GM18507 (cell line): Measurements from ENCODE around the gene TRAPPC14.
A peak's percentile ranks its signal among the peaks of the same experiment; 100 is the strongest.
"Not testable (repeated sequence)": the region's sequence is repeated elsewhere in the genome, so short reads cannot be mapped to it uniquely, and the experiment has no call there.

ENCODE experiments used
- DNase-seq: peaks from one replicate; pipeline ENCODE4 v3.0.0; 2011; ENCODE audit warnings: low read depth; ENCODE audit not compliant: insufficient read length; ENCODE audit errors: extremely low spot score
- FAIRE-seq: peaks from 2 replicates; lab custom pipeline; 2011; peaks lifted over from hg19 to GRCh38; lab: Jason Lieb, UNC

The TRAPPC14 gene, protein sequence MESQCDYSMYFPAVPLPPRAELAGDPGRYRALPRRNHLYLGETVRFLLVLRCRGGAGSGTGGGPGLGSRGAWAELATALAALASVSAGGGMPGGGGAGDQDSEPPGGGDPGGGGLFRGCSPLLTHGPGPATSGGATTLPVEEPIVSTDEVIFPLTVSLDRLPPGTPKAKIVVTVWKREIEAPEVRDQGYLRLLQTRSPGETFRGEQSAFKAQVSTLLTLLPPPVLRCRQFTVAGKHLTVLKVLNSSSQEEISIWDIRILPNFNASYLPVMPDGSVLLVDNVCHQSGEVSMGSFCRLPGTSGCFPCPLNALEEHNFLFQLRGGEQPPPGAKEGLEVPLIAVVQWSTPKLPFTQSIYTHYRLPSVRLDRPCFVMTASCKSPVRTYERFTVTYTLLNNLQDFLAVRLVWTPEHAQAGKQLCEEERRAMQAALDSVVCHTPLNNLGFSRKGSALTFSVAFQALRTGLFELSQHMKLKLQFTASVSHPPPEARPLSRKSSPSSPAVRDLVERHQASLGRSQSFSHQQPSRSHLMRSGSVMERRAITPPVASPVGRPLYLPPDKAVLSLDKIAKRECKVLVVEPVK

DNA sequence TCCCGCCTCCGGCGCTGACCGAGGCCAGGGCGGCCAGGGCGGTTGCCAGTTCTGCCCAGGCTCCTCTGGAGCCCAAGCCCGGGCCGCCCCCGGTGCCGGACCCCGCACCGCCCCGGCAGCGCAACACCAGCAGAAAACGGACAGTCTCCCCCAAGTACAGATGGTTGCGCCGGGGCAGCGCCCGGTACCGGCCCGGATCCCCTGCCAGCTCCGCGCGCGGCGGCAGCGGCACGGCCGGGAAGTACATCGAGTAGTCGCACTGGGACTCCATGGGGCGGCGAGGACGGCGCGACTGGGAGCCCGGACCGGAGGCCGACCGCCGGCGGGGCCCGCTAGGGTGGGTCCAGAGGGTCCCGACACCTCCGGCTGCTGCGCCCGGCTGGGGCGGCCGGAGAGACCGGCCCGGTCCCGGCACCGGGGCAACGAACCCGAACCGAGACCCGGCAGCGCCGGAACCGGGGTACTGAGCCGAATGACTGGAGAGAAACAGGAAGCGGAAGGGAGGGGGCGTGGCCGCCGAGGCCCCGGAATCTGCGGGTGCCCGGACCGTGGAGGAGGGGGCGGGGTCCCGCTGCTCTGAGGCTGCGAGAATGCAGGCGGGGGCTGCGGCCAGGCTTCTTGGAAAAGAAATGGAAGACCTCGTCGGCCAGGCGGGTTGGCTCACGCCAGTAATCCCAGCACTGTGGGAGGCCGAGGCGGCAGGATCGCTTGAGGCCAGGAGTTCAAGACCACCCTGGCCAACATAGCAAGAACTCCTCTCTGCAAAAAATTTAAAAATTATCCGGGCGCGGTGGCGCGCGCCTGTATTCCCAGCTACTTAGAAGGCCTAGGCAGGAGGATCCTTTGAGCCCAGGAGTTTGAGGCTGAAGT lies at the start of gene TRAPPC14:
TSS of gene TRAPPC14 (minus strand) at position 495 of the 870 bp plus-strand sequence. CDS start at position 271, 224 bp downstream.
- DNase-seq (peak; percentile 91), FAIRE-seq (peak; percentile 62)

DNA sequence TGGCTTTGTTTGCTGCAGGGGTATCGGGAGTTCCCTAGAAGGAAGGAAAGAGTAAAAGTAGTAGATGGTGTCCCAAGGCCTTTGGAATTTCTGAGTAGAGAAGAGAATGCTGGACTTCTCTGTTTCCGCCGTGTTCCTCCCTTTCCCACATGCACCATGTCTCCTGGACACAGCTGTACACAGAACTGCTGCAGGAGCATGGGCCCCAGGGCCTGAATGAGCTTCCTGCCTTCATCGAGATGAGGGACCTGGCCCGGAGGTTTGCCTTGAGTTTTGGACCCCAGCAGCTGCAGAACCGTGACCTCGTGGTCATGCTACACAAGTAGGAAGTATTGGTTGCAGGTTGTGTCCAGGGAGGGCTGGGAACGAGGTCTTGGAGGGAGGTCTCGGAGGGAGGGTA lies 45.9 kb upstream of the TRAPPC14 start:
- FAIRE-seq (no peak), DNase-seq (no peak)

DNA sequence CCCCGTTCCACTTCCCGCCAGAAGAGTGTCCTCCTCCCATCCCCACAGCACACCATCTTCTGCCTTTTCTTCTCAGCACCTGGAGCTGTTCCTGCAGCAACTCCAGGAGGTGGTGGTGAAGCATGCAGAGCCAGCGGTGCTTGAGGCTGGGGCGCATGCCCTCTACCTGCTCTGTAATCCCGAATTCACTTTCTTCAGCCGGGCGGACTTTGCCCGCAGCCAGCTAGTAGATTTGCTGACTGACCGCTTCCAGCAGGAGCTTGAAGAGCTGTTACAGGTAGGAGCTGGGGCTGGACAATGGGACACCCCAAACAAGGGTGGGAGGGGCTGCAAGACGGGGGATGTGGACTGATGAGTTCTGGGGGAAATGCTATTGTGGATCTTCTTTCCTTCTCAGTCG lies 42.2 kb upstream of the TRAPPC14 start:
- FAIRE-seq, result no peak
- DNase-seq, result no peak

- DNase-seq (no peak), FAIRE-seq (no peak)
These were observed 39.7 kb upstream of the TRAPPC14 start for GRCh38 chr7:100198266-100198665.

- not testable (repeated sequence) for DNase-seq
- peak; percentile 50 for FAIRE-seq
These were observed 37.4 kb upstream of the TRAPPC14 start for GRCh38 chr7:100195901-100196322.

DNA sequence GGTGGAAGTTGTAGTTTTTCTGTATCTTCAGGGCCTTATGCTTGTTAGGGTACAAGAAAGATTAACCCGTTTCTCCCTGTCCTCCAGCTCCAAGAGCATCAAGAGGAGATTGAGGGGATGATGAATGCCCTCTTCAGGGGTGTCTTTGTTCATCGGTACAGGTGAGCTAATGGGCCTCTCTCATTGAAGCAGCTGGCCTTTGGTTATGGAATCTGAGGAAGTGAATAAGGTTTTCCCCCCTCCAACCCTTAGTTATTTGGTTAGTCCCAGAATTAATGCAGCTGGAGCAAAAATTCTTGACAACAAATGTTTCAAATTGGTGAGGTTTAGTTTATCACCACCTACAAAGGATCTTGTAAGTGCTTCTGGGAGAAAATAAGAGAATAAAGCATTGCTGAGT lies 36.7 kb upstream of the TRAPPC14 start:
- FAIRE-seq, result no peak

GRCh38 chr7:100192969-100193368 lies 34.4 kb upstream of the TRAPPC14 start:
- no peak for FAIRE-seq
- no peak for DNase-seq

More for the DNA sequence above, 36.7 kb upstream of the TRAPPC14 start:
- DNase-seq, result no peak

GRCh38 chr7:100192281-100192862 lies 33.8 kb upstream of the TRAPPC14 start:
- not testable (repeated sequence) for DNase-seq, FAIRE-seq

- DNase-seq, result no peak
These were observed 33.3 kb upstream of the TRAPPC14 start for GRCh38 chr7:100191775-100192174.

GRCh38 chr7:100190048-100190711 lies 31.7 kb upstream of the TRAPPC14 start:
- FAIRE-seq (peak; percentile 85), DNase-seq (no peak)

More at GRCh38 chr7:100191775-100192174, 33.3 kb upstream of the TRAPPC14 start:
- peak; percentile 75 for FAIRE-seq

GRCh38 chr7:100189061-100189460 lies 30.5 kb upstream of the TRAPPC14 start:
- FAIRE-seq (no peak), DNase-seq (no peak)

DNA sequence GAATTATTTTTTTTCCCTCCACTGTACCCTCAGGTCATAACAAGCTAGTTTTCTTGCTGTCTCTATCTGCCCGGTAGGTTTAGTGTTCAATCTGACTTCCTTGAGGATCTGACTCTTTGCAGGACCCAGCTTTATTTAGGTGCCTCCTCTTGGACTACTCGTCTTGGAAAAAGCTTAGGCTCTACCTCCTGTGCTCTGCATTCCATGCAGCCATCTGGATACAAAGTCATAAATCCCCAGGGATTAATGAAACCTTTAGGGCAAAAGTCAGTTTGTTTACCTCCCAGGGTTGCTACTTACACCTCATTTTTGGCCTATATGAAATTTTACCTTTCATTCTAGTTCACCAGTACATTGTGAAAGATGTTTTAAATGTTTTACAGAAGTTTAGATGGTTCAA lies 27.2 kb upstream of the TRAPPC14 start:
- FAIRE-seq (no peak), DNase-seq (no peak)

GRCh38 chr7:100183090-100183489 lies 24.6 kb upstream of the TRAPPC14 start:
- not testable (repeated sequence) for FAIRE-seq, DNase-seq

- not testable (repeated sequence) for DNase-seq, FAIRE-seq
These were observed 24.1 kb upstream of the TRAPPC14 start for GRCh38 chr7:100182616-100183015.

GRCh38 chr7:100180084-100180483 lies 21.6 kb upstream of the TRAPPC14 start:
- not testable (repeated sequence) for FAIRE-seq, DNase-seq

DNA sequence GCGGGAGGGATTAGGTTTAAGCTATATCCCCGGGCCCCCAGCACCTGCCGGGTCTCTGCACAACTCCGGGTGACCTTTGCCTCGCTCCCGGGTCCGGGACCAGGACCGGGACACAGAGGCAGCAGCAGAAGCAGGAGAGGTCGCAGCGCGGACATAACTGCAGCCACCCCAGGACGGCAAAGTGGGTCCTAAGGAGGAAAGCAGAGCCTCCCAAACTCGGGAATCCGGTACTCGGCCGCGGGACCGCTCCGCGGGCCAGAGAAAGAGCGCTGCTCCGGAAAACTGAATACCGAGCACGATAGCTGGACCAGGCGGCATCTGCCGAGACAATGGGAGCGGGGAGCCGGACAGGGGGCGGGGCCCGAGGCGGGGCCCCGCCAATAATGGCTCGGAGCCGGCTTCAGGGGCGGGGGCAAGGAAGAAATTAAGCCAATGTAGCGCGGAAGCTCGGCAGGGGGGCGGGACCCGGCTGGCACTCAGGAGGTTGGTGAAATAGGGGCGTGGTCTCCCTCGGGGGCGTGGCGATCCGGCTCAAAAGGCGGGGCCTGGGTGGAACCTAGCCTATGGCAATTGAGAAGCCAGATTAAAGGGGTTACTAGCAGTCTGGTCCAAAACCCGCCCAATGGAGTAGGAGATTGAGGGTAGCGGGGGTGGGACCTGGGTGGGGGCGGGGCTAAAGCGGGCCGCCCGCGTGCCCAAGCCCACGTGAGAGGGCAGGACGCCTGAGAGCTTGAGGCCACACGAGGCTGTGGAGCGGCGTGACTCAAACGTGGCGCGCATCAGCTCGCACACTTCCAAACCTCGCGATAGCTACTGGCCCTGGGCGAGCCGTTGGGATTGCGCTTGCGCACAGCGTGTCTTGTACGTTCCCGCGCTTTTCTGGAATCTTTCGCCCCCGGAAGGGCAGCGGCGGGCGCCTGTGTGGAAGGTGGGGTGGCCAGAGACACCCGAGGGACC lies 18.8 kb upstream of the TRAPPC14 start, which contains the start of the genes GPC2 and STAG3:
TSS of gene GPC2 (minus strand) at position 337 of the 957 bp plus-strand sequence. CDS start at position 155, 182 bp downstream.
TSS of gene STAG3 (plus strand) at position 874 of the 957 bp plus-strand sequence. CDS start 2,639 bp downstream, outside the sequence.
- DNase-seq (peak; percentile 87), FAIRE-seq (peak; percentile 95)
